ENCODE results near the gene LRMDA. TPM values are rescaled to one million over a fixed set of nuclear protein-coding genes. Genes with fewer than 3 reads are reported as not detected.

LRMDA gene
- polyA plus RNA-seq, 2 of the 4 experiments (the other 2 are of a cell fraction): 4.6 to 5.2 TPM

GRCh38 chr10:75432176-75432575 lies 752 bp downstream of the LRMDA start (continued):
- TF ChIP-seq BCL3 (IDR thresholded peaks at IDR 0.05): no peak

GRCh38 chr10:75432763-75433162 lies 1.3 kb downstream of the LRMDA start:
- POLR2A ChIA-PET: no interaction called here

GRCh38 chr10:75433216-75433615 lies 1.8 kb downstream of the LRMDA start:
- TF ChIP-seq EHF (CRISPR knock-in tag; IDR thresholded peaks at IDR 0.05): no peak
- no peak for TF ChIP-seq KDM1A (IDR thresholded peaks at IDR 0.05; ENCODE audit: low read depth)
- TF ChIP-seq RAD21 (conservative IDR thresholded peaks at IDR 0.05 in 1 of 2, IDR thresholded peaks at IDR 0.05 in 1 of 2): no peak
- TF ChIP-seq RARB (CRISPR knock-in tag; IDR thresholded peaks at IDR 0.05): no peak
- no peak for TF ChIP-seq PHF8 (IDR thresholded peaks at IDR 0.05; ENCODE audit: borderline replicate concordance, low read depth)
- TF ChIP-seq KDM5A (IDR thresholded peaks at IDR 0.05): no peak
- TF ChIP-seq ZC3H11A (IDR thresholded peaks at IDR 0.05): no peak
- TF ChIP-seq ELK1 (IDR thresholded peaks at IDR 0.05; ENCODE audit: low read depth, low read length): no peak
- TF ChIP-seq HEYL (CRISPR knock-in tag; IDR thresholded peaks at IDR 0.05): no peak
- no peak for TF ChIP-seq MYC (IDR thresholded peaks at IDR 0.05; ENCODE audit: borderline replicate concordance, low read length)
- TF ChIP-seq USF2 (IDR thresholded peaks at IDR 0.05): no peak
- no peak for TF ChIP-seq NPAS2 (CRISPR knock-in tag; IDR thresholded peaks at IDR 0.05; ENCODE audit: borderline replicate concordance)
- no peak for TF ChIP-seq RFX5 (IDR thresholded peaks at IDR 0.05)
- TF ChIP-seq JUNB (IDR thresholded peaks at IDR 0.05): no peak
- no peak for TF ChIP-seq RCOR1 (IDR thresholded peaks at IDR 0.05; ENCODE audit: low read depth, low read length)
- no peak for TF ChIP-seq EP300 (IDR thresholded peaks at IDR 0.05)
- CTCF ChIA-PET: interaction anchor here (2.1 kb wide), 1 partner anchor 18 kb away, joined by 6 read pairs; no protein-coding TSS in a partner anchor
- 80% methylated on average over 8 of the region's 8 CpGs for WGBS (ENCODE audit: missing lambda C conversion rate)

More at GRCh38 chr10:75432763-75433162, 1.3 kb downstream of the LRMDA start:
- DNase-seq (ENCODE audit: low read depth in 1 of 2, low spot score in 1 of 2) (no peak), ATAC-seq (no peak), FAIRE-seq (no peak)
- Histone ChIP-seq H3K4me1 (peaks cover 42% of the 10 kb centered on the region), H3K4me2 (no peak overlapping the region; the same call in 2 of the 3 replicates), H3K9me3 (no peaks in the 10 kb centered on the region), H3K27ac (peak overlapping the region in 1 of 2 experiments; percentile 95; a peak in 3 of 6 replicates), H3K4me3 (no peak overlapping the region)
- CTCF ChIA-PET: interaction anchor here (0.6 to 2.1 kb wide), 4 partner anchors 14 to 237 kb away, joined by 3 to 6 read pairs (median 3); no protein-coding TSS in a partner anchor
- TF ChIP-seq EHF (CRISPR knock-in tag; IDR thresholded peaks at IDR 0.05): no peak
- TF ChIP-seq HMGXB4 (CRISPR knock-in tag; IDR thresholded peaks at IDR 0.05; ENCODE audit: borderline replicate concordance): no peak
- no peak for TF ChIP-seq USF2 (IDR thresholded peaks at IDR 0.05)
- no peak for TF ChIP-seq CHD4 (IDR thresholded peaks at IDR 0.05; ENCODE audit: borderline replicate concordance)
- TF ChIP-seq TP53 (CRISPR knock-in tag; IDR thresholded peaks at IDR 0.05): no peak
- no peak for TF ChIP-seq KDM1A (IDR thresholded peaks at IDR 0.05; ENCODE audit: low read depth)
- no peak for TF ChIP-seq E2F6 (IDR thresholded peaks at IDR 0.05; ENCODE audit: borderline replicate concordance, low read depth)
- TF ChIP-seq PHF8 (IDR thresholded peaks at IDR 0.05; ENCODE audit: borderline replicate concordance, low read depth): no peak
- TF ChIP-seq EP300 (IDR thresholded peaks at IDR 0.05): no peak
- TF ChIP-seq CHD2 (IDR thresholded peaks at IDR 0.05; ENCODE audit: low read length, partially characterized antibody): no peak
- TF ChIP-seq FOSL2 (IDR thresholded peaks at IDR 0.05): no peak
- TF ChIP-seq FOSL2 (CRISPR knock-in tag; IDR thresholded peaks at IDR 0.05): no peak
- WGBS (ENCODE audit: missing lambda C conversion rate): 86% methylated on average over 5 of the region's 5 CpGs

More at GRCh38 chr10:75433216-75433615, 1.8 kb downstream of the LRMDA start:
- ATAC-seq (no peak), DNase-seq (ENCODE audit: low read depth in 1 of 2, low spot score in 1 of 2) (no peak), FAIRE-seq (no peak)
- H3K4me3 ChIP-seq: no peak overlapping the region
- H3K9me3 ChIP-seq: no peaks in the 10 kb centered on the region
- no peak overlapping the region for H3K4me2 ChIP-seq
- POLR2A ChIA-PET: no interaction called here
- peaks cover 38% of the 10 kb centered on the region for H3K4me1 ChIP-seq
- H3K27ac ChIP-seq: peak overlapping the region in 1 of 2 experiments; percentile 95; a peak in 1 of 6 replicates

Data from A549 (cell line).